NCI-H2171 treated with DMSO at 0.1 percent for 48 hours (cell line): Measurements from ENCODE around the gene PDE9A.

Source experiments
- DNase-seq: peaks from one replicate; lab custom pipeline; 2025; lab: John Stamatoyannopoulos, UW

The PDE9A gene

DNA sequence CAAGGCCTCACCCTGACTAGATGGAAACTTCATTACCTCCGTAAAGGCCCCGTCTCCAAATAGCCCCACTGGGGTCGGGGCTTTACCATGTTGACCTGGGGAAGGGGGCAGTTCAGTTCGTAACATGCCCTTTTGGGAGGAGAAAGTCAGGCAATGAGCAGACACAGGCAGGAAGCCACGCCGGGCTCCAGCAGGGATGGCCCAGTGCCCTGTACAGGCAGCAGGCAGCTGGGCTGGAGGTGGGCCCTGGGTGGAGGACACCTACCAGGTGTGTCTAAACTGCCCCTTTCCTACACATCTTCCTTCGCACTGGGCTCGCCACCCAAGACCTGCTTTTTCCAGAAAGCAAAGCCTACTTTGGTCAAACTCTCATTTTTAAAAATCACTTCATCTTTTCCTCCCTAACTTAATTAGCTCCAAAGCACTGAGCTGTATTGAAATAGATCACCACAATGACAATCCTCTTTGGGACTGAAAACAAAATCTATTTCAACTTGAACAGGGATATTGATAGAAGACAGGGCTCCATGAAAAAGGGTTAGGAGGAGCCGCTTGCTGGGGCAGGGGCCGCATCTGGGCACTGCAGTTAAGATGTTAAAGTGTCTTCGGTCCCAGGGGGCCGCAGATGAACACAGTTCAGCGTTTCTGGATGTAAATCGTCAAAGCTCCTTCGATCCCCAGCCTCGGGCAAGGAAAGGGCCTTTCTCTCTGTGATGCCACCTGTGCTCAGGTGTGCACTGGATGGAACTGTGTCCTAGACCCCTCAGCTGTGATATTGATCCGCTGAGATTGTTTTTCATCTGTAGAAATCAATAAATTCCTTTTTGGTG lies 104.6 kb downstream of the PDE9A start:
- DNase-seq = no peak

DNA sequence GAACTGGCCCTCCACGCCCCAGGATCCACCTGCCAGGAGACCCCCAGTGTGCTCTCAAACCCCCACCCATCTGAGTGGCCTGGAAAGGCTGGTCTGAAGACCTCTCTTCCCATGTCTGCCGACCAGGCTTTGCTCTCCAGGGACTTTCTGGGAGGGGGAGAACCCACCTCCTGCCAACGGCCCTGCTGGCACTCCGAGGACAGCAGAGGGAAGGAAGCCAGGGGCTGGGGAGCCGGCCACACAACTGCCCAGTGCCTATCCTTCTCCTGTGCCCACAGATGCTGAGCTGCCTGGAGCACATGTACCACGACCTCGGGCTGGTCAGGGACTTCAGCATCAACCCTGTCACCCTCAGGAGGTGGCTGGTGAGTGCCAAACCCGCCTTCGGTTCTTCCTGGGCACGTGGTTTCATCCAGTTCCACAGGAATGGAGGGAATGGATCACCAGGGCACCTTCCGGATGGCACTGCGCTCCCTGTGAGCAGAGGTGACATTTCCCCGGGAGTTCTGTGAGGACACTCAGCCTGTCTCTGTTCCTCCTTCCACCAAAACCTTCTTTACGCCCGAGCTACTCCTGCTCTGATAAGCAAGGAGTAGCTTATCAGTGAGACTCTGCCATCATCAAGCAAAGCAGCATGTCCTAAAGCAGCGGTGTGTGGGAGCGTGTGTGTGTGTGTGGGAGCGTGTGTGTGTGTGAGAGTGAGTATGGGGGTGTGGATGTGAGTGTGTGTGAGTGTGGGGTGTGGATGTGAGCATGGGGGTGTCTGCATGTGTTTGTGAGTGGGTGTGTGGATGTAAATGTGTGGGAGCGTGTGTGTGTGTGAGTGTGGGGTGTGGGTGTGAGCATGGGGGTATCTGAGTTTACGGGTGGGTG lies 105.5 kb downstream of the PDE9A start:
- no peak for DNase-seq

DNA sequence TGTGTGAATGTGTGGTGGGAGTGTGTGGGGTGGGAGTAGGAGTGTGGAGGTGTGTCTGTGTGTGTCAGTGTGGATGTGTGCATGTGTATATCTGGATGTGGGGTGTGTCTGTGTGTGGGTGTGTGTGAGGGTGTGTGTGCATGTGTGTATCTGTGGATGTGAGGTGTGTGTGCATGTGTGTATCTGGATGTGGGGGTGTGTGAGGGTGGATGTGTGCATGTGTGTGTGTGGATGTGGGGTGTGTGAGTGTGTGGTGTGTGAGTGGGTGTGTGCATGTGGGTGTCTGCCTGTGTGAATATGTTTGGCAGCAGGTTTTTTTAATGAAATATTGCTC lies 106.1 kb downstream of the PDE9A start:
- DNase-seq = no peak

DNA sequence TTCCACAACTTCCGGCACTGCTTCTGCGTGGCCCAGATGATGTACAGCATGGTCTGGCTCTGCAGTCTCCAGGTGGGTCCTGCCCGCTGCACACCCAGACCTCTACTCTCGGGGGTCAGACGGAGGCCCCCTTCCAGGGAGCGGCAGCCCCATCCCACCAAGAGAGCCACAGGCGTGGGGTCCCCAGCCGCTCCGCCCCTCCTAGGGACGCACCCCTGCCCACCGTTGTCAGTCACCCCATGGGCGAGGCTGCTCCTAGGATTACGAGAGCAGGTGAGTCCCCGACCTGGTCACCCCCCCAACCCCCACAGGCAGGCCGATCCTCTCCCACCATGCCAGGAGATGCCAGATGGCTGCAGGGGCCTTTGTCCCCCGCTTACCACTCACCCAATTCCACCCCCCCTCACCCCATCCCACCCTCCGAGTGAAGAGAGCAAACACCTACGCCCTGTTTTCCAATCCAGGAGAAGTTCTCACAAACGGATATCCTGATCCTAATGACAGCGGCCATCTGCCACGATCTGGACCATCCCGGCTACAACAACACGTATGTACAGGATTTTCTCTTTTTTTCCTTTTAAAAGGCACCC lies 107.0 kb downstream of the PDE9A start:
- no peak for DNase-seq

DNA sequence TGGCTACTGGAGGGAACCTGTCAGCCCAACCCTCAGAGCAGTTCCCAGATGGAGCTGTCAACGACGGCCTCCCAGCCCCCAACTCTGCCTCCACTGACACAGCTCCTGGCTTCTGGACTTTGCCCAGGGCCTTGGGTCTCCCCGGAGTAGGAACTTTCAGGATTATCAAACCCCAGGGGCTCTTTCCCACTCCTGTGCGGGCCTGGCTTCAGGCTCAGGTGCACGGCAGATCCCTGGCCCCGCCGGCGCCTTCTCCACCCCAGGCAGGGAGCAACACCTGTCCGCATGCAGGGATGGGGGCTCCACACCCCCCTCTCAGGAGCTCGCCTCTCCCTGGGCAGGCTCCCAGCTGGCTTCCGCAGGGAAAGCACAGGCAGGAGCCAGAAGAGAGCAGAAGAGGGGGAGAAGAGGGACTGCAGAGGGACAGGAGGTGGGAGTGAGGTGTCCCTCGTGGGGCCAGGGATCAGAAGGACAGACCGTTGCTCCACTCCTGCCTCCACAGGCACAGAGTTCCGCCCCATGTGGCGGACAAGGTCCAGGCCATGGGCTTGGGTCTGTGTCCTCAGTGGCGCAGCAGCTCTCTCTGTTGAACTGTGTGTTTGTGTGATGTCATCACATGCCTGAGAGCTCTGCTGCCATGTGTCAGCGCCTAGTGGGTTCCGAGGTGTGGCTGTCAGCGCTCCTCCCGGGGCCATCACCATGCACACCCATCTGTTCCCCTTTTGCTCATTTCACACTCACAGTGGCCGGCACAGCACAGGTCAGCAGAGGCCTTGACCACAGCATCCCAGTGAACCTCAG lies 107.7 kb downstream of the PDE9A start:
- DNase-seq = peak; percentile 94

DNA sequence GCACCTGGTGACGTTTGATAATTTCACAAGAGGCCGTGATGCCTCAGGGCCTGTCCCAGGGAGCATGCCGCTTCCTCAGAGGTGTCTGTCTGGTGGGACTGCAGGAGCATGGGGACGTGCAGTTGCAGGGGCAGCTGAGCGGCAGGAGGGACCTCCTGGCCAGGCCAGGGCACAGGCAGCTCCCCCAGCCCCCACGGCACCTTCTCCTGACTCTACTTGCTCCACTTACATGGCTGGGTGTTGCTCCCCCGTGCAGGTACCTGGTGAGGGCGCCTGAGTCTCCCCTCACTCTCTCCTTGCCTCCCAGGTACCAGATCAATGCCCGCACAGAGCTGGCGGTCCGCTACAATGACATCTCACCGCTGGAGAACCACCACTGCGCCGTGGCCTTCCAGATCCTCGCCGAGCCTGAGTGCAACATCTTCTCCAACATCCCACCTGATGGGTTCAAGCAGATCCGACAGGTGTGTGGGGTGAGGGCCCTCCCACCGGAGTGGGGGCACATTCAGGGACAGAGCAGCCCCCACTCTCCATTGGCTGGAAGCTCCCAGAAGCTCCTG lies 108.4 kb downstream of the PDE9A start:
- DNase-seq = no peak

DNA sequence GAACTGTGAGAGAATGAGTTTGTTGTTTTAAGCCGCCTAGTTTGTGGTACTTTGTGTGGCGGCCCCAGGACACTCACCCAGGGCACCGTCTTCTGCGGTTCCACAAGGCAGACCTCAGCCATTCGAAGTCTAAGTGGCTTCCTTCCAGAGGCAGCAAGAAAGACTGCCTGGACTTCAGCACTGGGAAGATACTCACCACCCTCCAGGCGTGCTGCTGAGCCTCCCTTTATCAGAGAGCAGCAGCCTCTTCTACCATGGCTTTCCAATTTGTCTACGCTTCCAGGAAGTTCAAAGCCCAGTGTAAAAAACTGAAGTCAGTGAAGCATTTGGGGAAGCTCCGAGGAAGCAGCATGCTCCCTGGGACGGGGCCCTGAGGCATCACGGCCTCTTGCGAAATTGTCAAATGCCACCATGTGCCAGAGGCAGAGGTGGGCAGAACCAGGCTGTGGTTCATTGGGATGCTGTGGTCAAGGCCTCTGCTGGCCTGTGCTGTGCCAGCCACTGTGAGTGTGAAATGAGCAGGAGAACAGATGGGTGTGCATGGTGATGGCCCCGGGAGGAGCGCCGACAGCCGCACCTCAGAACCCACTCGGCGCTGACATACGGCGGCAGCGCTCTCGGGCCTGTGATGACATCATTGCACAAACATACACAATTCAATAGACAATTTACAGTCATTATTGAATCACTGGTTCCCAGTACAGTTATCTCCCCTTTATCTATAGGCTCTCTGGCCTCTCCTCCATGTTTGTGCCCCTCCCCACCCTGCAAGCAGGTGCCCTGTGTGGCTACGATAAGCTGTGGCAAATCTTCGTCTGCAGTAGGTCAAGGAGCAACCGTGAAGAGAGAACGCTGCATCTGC lies 110.4 kb downstream of the PDE9A start:
- DNase-seq = no peak

DNA sequence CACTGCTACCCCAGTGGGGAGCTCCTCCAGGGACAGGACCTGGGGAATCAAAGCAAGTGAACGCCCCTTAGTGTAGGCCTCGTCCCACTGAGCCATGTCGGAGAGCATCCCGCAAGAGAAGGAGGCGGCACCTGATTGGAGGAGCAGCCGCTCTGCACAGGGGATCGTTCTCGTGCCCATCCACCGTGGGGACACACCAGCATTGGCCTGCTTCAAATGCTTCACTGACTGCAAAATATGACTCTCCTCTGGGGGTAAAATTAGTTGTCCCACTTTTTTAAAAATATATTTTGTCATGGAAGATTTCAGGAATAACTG lies 111.0 kb downstream of the PDE9A start:
- DNase-seq = no peak

DNA sequence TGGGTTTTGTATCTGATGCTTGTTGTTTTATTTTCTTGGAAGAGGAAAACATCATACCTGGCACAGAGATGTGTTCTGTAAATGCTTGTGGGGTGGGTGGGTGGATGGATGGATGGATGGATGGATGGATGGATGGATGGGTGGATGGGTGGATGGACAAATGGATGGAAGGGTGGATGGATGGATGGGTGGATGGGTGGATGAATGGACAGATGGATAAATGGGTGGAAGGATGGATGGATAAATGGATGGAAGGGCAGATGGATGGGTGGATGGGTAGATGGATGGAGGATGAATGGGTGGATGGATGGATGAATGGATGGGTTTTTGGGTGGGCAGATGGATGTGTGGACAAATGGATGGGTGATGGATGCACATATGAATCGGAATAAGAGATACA lies 111.5 kb downstream of the PDE9A start:
- no peak for DNase-seq

DNA sequence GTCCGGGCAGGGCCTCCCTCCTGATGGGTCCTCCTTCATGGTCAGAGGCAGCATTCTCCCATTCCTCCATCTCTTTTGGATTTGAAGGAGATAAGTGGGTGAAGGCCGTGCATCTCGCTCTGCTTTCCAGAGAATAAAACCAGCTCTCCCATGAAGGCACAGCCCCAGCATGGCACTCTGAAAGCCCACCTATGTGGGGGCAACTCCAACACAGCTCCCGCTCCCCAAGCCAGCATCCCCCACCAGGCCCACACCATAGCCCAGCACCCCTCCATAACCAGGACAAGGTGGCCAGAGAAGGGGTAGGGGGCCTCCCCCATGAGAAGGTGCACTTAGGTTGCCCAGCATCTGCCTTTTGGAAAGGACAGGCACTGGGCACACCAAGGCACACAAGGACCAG lies 112.2 kb downstream of the PDE9A start:
- DNase-seq = no peak

DNA sequence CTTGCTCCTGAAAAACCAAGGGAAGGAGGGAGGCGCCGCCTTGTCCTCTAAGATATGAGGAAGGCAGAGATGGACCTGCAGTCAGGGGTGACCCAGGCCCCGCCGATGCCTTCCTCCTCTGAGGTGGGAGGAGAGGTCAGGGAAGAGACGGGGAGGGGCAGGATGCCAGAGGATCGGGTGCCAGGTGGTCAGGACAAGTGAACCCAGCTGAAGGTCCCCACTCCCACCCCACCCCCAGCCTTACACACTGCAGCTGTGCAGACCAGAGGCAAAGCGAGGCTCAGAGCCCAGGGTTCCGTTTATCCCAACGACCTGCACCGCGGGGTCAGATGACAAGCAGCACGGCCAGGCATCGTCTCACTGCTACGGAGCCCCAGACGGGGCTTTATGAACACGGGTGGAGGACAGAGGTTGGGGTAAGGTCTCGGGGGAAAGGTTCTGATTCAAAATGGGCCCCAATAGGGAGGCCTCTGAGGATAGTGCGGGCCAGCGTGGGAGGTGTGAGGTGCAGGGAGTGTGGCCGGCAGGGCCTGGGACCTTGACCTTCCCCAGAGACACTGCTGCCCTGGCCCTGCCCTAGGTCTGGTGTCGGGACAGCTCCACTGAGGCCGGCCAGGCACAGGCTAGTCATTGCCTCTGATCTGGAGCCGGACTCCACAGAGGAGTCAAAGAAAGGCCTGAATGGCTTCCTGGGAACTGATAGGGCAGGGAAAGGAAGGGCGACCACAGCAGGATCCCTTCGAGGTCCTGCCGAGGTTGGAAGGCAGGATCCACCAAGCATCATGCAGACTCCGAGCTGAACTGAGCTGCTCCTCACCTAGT lies 113.5 kb downstream of the PDE9A start:
- DNase-seq = no peak

DNA sequence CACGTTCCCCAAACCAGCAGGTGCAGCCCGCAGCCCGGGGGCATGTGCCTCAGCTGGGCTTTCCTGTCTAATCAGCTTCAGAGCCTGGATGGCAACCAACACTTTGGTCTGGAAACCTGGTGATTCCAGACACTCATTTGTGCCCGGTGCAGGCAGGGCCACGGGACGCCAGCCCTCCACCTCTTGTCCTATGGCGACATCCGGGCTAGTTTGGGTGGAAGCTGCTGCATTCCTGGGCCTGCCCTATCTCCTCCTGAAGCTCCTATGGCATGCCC lies 114.1 kb downstream of the PDE9A start:
- DNase-seq = no peak

DNA sequence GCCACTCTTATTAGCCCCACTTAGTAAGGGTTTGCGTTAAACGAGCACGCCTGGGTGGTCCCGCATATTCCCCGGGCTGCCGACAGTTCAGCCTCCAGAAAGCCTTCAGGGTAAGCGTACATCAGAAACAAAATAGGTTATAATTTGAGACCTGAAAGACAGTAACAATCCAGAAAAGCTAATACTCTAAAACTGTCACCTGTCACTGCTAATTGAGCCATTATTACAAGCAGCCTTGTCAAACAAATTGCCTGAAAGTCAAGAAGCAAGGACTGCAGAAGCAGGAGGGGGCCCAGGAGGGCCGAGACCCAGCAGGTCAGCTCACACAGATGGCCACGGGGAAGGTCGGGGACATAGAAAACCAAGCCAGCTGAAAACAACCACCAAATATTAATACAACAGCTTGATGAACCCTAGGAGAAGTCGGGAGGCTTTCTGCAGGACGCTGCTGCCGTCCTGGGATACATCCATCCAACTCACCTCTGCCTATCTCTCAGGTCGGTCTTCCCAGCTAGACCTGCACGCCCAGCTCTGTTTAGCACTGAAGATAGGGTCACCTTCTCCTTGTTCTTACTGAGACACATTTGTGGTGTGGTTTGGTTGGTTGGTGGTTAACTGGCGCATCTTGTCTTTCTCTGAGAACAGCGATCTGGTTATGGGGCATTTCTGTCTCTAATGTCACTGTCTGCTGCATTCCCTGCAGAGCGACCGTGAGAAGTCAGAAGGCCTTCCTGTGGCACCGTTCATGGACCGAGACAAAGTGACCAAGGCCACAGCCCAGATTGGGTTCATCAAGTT lies 115.1 kb downstream of the PDE9A start:
- no peak for DNase-seq

DNA sequence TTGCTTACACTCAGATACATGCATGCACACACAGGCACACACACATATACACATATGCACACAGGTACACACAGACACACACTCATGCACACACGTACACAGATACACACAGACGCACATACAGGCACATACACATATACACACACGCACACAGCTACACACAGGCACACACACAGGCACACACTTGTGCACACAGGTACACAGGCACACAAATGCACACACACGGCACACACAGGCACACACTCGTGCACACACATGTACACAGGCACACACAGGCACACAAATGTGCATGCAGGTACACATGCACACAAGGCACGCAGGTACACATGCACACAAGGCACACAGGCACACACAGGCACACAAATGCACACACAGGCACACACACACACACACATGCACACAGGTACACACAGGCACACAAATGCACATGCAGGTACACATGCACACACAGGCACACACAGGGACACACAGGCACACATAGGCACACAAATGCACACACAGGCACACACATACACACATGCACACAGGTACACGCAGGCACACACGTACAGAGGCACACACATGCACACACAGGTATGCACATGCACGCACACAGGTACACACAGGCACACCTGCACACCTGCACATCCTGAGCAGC lies 115.9 kb downstream of the PDE9A start:
- no peak for DNase-seq

DNA sequence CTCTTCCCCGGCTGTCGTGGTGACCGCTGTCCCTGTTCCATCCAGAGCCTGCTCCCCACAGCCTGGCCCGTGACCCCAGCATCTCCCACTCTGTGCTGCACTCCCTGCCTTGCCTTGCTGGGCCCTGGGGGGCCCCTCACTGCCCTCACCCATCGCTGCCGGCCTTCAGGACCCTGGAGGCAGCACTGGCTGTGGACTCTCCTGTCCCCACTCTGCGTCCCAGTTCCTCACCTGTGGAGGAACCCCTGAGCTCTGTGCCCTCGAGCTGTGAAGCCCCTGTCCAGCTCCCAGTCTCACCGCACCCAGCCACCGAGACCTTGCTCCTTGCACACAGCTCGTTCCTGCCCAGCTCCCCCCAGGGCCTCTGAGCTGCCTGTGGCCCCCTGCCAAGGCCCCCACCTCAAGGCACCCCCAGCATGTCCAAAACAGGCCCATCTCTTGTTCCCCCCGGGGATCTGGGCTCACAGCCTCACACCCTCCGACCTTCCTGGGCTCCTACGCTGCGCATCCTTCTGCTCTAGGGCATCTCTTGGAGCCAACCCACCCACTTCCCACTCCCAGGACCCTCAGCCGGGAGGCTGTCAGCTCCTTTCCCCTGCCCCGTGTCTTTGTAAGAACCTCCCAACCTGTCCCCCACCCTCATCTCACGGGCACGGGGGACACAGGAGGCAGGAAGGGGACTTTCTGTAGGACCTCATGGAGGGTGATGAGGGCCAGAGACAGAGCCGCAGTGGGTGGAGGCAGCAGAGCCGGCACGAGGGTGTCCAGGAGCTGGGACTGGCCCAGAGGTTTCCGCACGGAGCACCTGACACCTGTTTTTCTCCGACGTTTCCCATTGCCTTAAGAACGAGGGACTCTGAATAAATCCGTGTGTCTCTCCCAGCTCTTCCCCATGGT lies 116.6 kb downstream of the PDE9A start:
- DNase-seq = no peak

DNA sequence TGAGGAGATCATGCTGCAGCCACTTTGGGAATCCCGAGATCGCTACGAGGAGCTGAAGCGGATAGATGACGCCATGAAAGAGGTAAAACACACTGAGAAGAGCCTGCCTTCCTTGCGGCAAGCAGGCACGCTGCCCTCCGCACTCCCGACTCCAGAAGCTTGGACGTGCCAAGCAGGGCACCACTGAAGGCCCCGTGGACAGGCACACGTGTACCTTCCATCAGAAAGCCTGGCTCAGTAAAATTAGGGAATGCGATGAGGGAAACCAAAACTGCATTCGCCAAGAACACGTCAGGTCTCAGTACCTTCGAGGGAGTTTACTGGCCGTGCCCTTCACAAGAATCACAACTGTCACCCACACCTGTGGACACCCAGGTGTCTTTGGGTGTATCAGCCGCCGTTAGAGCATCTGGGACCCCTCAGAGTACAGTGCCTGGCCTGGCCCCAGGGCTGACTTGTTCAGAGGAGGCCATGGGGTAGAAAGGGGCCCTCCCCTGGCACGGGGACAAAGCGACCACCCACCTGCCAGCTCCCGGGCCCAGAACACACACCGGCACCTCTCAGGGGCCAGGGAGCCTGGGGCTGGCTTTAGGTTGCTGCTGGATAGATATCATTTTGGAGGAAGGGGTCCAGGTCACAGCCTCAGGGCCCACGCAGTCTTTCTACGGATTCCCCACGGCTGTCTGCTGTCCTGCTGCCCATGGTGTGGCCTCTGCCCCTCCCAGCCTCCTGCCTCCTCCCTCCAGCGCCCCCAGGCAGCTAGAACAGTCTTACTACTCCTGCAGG lies 117.5 kb downstream of the PDE9A start:
- no peak for DNase-seq

DNA sequence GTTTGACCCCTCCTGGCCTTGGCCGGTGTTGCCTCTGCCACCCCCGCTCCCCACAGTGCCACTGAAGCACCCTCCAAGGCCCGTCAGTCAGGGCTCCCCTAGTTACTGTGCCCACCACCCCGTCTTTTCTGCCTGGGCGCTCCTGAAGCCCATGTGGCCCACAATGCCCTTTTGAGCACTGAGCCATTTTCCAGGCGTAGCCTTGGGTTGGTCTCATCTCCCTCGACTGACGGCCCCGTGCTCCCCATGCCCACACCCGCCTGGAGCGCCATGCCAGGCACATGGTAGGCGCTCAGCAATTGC lies 118.0 kb downstream of the PDE9A start:
- no peak for DNase-seq
